Activated T-helper 9 cell treated with anti-CD3 and anti-CD28 coated beads, Interleukin-2, amount 50 U/mL, for 16 hours (primary cell): Measurements from ENCODE around the gene MTHFSD.
A peak's percentile ranks its signal among the peaks of the same experiment; 100 is the strongest.

Experiments
- DNase-seq: peaks from one replicate; pipeline ENCODE4 v3.0.0-alpha.2; 2020; ENCODE audit warnings: low read depth

The MTHFSD gene

DNA sequence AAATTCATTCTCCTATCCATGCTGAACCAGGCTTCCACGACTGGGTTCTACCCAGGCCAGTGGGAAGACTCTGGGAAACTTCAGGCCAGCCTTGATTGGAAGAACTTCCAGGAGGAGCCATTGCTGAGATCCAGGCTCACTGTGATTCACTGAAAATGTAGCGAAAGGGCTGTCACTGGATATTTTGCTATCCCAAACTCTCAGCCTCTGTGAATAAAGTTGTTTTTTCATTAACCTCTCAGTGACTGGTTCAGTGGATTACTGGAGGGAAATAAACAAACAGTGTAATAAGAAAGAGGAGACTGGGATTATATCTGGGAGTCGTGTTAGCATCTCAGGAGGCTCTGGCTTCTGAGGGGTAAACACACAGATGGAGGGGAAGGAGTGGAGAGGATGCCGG lies 26.4 kb upstream of the MTHFSD start:
- DNase-seq, result no peak

DNA sequence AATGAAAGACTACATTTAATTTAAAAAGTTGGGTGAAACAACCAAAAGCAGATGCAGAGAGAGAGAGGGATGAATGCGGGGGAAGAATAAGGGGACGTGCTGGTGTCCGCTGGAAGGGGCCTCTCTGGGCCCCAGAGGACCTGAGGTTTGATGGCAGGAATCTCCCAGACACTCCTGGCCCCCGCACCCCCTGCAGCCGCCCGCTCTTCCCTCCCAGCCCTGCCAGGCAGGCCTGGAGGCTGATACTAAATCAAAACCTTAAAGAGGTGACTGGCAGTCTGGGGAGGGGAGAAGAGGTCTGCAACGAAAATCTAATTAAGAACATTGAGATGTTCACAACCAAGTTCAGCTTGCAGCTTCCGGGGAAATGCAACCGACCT lies 25.7 kb upstream of the MTHFSD start:
- DNase-seq, result no peak

DNA sequence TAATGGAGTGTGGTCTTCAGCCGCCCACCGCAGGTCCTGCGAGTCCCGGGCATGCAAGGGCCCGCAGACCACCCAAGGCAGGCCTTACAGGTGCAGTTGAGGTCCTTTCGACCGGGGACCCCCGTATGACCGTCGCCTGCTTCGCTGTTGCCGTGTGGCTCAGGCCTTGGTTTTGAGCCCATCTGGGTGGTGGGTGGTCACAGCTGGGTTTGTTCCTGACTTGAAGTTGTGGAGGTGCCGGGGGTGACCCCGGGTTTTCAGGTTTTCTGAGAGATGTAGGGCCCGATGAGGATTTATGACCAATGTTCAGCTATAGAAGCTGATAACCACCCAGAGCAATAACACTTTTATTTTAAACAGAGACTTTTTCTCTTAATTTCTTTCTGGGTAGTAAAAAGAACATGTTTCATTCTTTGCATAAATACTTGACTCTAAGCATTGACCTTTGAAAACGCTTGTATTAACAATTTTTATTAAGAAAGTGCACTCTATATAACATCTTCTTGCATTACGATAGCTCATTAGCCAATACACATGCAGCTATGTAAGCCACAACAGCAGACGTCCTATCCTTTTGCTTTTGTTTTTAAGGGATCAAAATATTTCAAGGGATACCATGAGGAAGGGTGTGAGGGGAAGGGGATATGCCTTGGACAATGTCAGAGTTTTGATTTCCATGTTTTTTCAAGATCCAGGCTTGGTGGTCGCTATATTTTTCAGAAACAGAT lies 25.2 kb upstream of the MTHFSD start:
- no peak for DNase-seq

DNA sequence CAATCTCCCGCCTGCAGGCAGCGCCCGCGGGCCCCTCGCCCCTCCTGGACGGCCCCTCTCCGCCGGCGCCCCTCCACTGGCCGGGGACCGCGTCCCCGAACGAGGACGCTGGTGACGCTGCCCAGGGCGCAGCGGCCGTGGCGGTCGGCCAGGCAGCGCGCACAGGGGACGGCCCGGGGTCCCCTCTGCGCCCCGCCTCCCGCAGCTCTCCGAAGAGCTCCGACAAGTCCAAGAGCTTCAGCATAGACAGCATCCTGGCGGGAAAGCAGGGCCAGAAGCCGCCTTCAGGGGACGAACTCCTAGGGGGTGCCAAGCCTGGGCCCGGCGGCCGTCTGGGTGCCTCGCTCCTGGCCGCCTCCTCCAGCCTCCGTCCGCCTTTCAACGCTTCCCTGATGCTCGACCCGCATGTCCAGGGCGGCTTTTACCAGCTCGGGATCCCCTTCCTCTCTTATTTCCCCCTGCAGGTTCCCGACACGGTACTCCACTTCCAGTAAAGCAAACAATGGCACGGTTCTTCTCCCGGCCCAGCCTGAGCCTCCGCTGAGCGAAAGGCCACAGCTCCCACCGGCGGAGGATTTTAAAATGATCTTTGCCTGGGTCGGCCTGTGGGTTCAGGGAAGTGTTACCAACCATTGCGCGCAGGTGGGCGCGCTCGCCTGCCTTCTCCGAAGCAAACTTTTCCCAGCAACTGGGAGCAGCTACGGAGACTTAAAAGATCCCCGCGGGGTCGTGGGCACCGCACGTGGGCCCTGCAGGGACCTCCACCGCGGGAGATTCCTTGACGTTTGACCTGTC lies 24.4 kb upstream of the MTHFSD start:
- no peak for DNase-seq

DNA sequence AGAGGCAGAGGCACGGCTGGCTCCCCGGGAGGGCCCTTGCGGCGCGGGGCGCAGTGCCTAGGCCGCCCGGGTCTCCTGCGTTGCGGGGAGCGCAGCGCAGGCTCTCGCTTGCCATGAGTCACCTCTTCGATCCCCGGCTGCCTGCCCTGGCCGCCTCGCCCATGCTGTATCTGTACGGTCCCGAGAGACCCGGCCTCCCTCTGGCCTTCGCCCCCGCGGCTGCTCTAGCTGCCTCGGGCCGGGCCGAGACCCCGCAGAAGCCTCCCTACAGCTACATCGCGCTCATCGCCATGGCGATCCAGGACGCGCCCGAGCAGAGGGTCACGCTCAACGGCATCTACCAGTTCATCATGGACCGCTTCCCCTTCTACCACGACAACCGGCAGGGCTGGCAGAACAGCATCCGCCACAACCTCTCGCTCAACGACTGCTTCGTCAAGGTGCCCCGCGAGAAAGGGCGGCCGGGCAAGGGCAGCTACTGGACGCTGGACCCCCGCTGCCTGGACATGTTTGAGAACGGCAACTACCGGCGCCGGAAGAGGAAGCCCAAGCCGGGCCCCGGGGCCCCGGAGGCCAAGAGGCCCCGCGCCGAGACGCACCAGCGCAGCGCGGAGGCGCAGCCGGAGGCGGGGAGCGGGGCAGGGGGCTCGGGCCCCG lies 23.7 kb upstream of the MTHFSD start:
- no peak for DNase-seq

DNA sequence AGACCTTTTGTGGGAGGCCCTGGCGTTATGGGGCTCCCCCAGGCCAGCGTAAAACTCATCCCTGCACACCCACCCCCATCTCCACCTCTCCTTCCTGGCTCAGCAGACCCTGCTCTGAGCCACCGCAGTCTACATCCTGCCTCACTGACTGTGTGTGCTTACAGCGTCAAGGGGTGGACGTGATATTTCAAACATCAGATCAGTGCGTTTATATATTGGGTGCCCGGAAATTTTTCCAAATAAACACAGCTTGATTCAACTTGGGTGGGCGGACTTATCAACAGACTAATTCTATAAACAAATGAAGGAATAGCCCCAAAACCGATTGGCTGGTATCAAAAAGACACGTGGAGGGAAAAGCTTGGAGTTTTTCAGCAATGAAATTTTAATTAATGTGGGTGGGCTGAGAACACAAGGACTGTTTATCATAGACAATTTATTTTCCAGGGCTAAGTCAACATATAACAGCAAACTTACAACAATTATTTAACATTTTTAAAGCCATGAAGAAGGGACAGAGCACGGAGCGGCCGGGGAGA lies 23.1 kb upstream of the MTHFSD start, which contains the start of gene FOXL1:
Gene FOXL1 (plus strand): TSS at position 489 of the 539 bp plus-strand sequence. CDS start 175 bp downstream, outside the sequence.
- no peak for DNase-seq

DNA sequence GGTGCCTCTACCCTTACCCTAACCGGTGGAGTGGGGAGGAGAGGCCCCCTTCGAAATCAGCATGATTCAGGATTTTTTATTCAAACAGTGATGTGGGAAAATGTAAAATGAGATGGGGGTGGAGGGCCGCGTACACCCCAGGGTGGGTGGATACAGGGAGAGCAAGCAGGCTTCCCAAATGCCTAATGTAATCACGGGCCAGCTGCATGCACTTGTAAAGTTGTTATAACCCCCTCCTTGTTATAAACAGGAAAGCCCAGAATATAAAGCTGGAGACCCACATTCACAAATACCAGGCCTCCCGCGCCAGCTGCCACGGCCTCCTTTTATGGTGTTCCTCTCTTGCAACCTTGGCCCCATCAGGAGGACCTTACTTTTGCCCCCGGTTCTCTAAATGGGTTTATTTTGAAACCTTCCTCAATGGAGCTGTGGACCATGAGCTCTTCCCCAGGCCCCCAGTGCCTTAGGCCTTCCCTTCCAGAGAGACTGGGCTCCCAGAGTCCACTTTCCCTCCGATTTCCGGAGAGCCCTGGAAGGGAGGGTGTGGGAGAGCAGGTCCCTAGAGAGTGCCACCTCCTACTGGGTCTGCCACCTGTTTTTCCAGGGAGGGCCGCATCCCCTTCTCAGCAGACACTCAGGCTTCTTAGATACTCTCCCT lies 22.4 kb upstream of the MTHFSD start:
- no peak for DNase-seq

DNA sequence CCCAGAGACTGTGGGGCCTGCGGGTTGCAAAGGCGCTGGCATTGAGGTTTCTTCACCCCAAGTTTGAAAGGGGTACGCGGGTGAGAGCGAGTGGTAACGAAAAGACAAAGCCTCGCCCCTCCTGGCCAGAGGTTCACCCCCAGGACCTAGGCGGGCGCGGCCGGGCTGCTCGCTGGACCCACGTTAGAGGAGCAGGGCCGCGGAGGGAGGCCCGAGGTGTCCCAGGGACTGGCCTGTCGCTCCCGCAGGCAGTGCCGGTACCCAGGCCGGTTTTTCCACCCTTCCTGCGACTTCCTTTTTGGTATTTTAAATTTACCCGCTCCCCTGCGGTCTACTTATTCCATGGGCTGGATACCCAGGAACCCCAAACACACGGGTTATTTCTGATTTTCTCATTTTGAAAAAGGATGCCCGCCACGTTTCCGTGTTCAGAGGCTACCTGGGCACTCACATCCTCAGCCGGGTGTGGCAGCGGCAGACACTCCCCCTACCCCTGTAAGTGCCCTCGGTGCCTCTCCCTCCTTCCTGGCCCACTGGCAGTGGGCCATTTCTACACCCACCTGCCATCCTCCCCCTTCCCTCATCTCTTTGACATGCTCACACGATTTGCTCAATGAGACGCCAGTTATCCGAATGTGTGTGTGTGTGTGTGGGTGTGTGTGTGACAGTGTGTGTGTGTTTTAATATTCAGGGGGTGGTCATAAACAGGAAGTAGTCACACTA lies 21.7 kb upstream of the MTHFSD start:
- DNase-seq, result no peak

DNA sequence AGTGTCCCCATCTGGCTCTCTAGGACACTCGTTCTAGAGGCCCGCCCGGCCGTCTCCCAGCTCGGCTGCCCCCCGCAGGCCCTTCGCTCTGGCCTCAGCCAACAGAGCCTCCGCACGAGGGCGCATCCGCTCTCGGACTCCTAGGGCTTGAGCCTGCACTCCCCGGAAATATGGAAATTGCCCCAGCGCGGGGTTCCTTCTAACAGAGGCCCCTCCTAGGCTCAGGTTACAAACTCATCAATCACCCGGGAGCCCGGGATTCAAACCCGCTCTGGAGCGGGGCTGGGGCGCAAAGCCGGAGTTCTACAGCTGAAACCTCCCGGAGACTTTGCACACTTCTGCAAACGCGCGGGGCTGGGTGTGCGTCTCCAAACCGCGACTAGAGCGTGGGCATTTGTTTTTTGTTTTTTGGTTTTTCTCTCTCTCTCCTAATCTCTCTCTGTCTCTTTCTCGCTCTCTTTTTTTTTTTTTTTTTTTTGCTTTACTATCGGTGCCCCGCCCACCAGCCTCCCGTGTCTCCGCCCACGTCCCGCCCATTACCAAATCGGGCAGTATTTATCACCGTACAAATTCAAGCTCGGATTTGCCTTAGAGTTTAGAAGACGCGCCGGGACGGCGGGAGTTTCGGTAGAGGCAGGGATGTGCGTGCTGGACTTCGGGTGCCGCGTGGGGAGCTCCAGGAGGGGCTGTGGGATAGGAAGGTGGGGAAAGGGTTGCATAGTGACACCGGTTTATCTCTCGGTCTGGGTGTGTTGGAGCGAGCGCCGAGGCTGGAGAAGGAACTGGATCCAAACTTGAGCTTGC lies 20.9 kb upstream of the MTHFSD start:
- DNase-seq, result peak; percentile 12

DNA sequence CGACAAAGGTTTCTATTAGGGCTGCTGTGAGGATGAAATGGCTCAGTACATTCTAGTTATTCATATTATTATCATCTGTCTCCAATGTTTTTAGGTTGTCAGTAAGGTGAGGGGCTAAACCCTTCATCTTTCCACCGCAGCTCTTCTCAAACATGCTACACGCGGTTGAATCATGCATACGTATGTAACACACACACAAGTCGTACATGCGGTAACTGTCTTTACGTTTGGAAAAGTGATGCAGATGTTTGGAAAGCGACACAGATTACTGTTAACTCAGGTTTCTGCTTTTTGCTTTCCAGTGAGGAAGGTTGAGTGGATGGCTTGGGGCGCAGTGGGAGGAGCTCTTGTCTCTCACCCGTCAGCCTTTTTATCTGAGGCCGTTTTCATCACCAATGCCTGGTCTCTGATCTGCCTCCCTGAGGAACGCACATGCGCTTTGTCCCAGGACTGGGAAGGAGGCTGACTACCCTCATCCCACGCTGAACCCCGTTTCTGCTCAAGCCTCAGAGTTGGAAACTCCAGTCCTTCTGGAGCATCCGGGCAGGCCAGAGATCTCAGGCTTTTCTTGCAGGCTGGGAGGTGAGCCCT lies 20.2 kb upstream of the MTHFSD start:
- no peak for DNase-seq

DNA sequence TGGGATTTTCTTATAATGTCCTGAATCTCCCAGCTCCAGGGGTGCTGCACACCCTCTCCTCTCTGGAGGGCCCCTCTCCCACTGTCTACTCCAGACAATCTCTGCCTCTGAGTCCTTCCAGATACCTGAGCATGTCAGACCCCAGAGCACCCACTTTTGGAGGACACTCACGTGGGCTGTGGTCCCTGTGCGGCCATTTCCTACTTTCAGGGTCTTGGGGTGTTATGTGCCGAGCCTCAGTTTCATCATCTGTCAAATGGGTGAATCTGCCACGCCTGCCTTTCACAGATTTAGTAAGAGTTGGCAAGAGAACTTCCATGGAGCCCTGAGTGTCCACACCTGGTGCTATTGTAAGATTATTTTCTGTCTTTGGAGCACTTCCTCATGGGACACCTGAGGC lies 19.6 kb upstream of the MTHFSD start:
- no peak for DNase-seq

DNA sequence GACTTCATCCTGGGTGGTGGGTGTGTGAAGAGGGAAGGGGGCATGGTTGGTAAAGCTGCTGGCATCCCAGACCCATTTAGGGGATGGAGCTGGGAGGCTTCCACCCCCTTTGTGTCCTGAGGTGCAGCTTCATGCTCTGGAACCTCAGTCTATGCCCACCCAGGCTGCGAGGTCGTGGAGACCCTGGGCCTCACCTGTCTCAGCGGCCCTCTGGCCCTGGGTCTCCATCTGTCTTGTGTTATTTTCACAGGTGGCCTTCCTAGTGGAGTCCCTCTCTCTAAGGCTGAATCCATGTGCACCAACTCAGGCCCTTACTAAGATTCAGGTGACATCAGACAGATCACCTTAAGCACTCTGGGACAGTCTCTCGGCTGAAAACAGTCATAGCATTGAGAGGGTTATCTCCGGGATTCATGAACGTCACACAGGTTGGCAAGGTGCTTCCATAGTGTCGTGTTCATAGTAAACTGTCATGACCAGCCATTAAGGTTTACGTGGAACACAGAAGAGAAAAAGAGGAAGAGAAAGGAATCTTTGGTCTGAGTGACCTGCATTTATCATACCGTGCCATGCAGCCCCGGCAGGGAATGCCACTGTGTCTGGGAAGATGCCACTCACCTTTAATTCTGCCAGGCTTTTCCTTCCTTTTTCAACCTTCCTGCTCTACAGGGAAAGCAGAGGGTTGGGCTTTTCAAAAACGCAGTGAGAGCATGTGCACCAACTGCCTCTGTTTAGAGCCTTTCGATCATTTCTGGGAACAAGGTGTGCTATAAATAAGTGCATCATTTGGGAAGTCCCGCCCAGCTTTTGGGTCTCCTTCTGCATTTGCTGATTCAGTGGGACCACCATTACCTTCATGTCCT lies 18.8 kb upstream of the MTHFSD start:
- no peak for DNase-seq

DNA sequence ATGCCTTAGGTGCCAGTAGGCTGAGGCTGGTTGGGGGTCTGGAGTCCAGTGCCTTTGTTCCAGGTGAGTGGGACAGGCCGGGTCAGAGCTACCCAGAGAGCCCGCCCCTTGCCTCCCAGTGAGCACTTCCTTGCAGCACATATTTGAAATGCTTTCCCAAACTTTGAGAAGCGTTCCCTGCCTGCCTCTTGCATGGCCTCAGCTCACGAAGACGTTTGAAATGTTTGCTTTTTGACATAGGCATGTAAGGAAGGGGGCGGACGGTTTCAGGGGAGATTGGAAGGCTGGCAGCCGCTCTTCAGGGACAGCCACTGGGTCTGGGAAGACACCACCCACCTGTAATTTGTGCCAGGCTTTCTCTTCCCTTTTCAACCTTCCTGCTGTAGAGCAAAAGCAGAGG lies 18.2 kb upstream of the MTHFSD start:
- no peak for DNase-seq

DNA sequence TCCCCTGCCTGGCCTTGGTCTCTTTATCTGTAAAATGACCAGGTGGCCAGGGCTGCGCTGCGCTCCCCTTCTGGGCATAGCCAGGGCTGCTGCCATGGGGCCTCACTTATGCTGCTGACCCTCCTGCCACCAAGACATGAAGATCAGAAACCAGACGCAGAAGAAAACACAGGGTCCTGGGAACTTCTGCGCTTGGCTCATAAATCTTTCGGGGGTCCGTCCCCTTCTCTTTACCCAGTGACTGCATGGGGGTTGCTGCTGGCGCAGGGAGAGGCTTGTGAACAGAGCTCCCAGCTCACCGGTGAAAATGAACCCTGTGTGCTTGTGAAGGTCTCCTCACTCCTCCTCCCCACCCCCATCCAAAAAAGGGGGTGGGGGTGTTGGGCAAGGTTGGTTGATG lies 17.6 kb upstream of the MTHFSD start:
- DNase-seq, result no peak

DNA sequence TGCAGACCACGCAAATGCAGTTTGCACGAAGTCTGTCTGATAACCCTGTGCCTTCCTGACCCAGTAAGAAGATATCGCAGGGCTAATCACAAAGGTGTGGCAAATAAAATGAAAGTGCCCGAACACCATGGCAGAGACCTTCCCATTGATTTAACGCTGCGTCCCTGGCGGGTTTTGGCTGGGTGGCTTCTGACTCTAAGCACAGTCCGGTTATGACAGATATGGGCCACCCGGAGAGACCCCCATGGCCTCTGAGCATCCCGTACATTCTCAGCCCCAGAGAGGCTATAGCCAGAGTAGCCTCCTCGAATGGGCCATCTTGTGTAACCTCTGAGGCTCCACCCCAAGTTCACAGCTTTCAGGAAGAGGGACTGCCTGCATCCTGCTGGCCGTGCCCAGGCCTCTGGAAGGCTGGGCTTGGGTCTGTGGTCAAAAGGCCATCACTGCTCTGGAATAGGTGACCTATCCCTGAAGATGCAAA lies 17.0 kb upstream of the MTHFSD start:
- DNase-seq, result no peak

DNA sequence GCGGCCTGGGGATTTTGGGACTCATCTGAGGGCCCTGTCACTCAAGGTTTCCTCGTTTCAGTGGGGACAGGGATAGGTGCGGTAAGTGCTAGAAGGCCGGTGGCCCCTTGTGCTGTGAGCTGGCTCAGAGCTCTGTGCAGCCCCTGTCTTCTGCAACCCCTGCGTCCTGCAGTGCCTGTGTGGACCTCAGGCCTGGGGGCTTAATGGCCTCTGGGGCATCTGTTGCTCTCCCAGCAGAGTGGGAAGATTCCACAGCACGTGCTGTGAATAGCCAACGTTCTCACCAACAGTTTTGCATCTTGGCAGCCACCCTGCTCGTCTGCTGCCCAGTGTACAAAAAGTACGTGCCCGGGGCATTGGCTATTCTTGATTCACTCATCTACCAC lies 16.5 kb upstream of the MTHFSD start:
- DNase-seq, result no peak

DNA sequence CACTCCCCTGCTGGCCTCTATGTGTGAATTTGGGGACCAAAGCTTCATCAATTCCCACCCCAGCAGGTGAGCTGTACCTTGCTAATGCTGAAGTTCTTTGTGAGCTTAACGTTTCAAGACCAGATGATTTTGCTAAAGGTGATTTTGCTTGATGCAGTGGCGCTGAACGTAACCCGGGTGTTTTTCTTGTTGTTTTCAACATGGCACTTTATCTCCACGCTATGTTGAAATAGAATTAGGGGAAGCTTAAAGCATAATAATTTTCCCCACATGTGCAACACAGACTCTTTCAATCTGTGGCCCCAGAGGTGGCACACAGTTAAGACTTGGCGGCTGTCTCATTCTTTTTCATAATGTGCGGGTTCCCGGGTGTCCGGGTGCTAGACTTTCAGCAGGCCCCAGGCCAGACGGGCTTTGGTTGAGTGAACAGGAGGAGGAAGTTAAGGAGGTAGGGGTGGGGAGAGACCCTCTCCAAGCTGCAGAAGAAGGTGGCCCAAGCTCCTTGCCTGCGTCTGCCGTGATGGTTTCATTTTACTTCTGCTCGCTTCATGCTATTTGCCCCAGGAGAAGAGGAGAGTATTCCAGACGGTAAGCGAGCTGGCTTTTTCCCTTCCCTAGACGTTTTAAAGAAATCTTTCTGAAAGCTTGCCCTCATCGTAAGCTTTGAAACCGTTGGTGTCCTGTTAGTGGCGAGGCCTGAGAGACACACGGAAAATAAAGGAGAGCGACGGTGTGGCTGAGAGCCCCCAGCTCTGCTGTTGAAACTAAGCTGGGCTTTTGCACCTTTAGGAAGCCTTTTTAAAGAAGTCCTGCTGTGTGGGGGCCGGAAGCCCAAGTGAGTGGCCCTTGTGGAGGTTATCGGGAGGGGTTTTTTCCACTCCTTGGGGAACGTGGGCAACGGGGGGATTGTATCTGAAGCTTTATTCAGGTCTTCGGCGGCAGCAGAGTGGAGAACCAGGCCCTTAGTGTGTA lies 15.8 kb upstream of the MTHFSD start:
- no peak for DNase-seq
